ENCODE measurements around the gene TMEM201.

The TMEM201 gene

GRCh38 chr1:9603766-9604753 lies 15.3 kb downstream of the TMEM201 start:
- no peak overlapping the region for H3K4me3 ChIP-seq (ENCODE audit: low read depth in 1 of 2, low read length in 2 of 2)
- peaks cover 26% of the 10 kb centered on the region for H3K36me3 ChIP-seq (ENCODE audit: insufficient read depth, low read length)
- no peak overlapping the region for H3K27ac ChIP-seq (ENCODE audit: low read depth, low read length)
- H3K4me1 ChIP-seq (ENCODE audit: insufficient read depth, low read length), result no peaks in the 10 kb centered on the region
- H3K9ac ChIP-seq (ENCODE audit: low read length), result no peak overlapping the region
- H3K9me3 ChIP-seq (ENCODE audit: low read length), result no peaks in the 10 kb centered on the region
- H3K27me3 ChIP-seq (ENCODE audit: control insufficient read depth in 1 of 2, insufficient read depth in 2 of 2, low read length in 2 of 2), result no peaks in the 10 kb centered on the region

- Histone ChIP-seq H3K27ac (ENCODE audit: low read depth, low read length) (no peak overlapping the region), H3K4me1 (ENCODE audit: insufficient read depth, low read length) (no peaks in the 10 kb centered on the region), H3K9ac (ENCODE audit: low read length) (no peak overlapping the region), H3K27me3 (ENCODE audit: control insufficient read depth in 1 of 2, insufficient read depth in 2 of 2, low read length in 2 of 2) (no peaks in the 10 kb centered on the region), H3K36me3 (ENCODE audit: insufficient read depth, low read length) (peaks cover 30% of the 10 kb centered on the region), H3K9me3 (ENCODE audit: low read length) (no peaks in the 10 kb centered on the region), H3K4me3 (ENCODE audit: low read depth in 1 of 2, low read length in 2 of 2) (no peak overlapping the region)
Measured at GRCh38 chr1:9604836-9605235, 16.1 kb downstream of the TMEM201 start.

GRCh38 chr1:9605946-9606455 lies 17.3 kb downstream of the TMEM201 start:
- Histone ChIP-seq H3K36me3 (ENCODE audit: insufficient read depth, low read length) (peaks cover 25% of the 10 kb centered on the region), H3K9me3 (ENCODE audit: low read length) (no peaks in the 10 kb centered on the region), H3K27me3 (ENCODE audit: control insufficient read depth in 1 of 2, insufficient read depth in 2 of 2, low read length in 2 of 2) (no peaks in the 10 kb centered on the region), H3K4me1 (ENCODE audit: insufficient read depth, low read length) (no peaks in the 10 kb centered on the region), H3K9ac (ENCODE audit: low read length) (no peak overlapping the region), H3K27ac (ENCODE audit: low read depth, low read length) (no peak overlapping the region), H3K4me3 (ENCODE audit: low read depth in 1 of 2, low read length in 2 of 2) (no peak overlapping the region)

GRCh38 chr1:9606458-9606857 lies 17.7 kb downstream of the TMEM201 start:
- Histone ChIP-seq H3K9ac (ENCODE audit: low read length) (no peak overlapping the region), H3K36me3 (ENCODE audit: insufficient read depth, low read length) (peaks cover 20% of the 10 kb centered on the region), H3K27me3 (ENCODE audit: control insufficient read depth in 1 of 2, insufficient read depth in 2 of 2, low read length in 2 of 2) (no peaks in the 10 kb centered on the region), H3K27ac (ENCODE audit: low read depth, low read length) (no peak overlapping the region), H3K4me3 (ENCODE audit: low read depth in 1 of 2, low read length in 2 of 2) (no peak overlapping the region), H3K4me1 (ENCODE audit: insufficient read depth, low read length) (no peaks in the 10 kb centered on the region), H3K9me3 (ENCODE audit: low read length) (no peaks in the 10 kb centered on the region)

GRCh38 chr1:9606948-9607347 lies 18.2 kb downstream of the TMEM201 start:
- Histone ChIP-seq H3K27me3 (ENCODE audit: control insufficient read depth in 1 of 2, insufficient read depth in 2 of 2, low read length in 2 of 2) (no peaks in the 10 kb centered on the region), H3K4me3 (ENCODE audit: low read depth in 1 of 2, low read length in 2 of 2) (no peak overlapping the region), H3K9ac (ENCODE audit: low read length) (no peak overlapping the region), H3K36me3 (ENCODE audit: insufficient read depth, low read length) (peaks cover 15% of the 10 kb centered on the region), H3K9me3 (ENCODE audit: low read length) (no peaks in the 10 kb centered on the region), H3K4me1 (ENCODE audit: insufficient read depth, low read length) (no peaks in the 10 kb centered on the region), H3K27ac (ENCODE audit: low read depth, low read length) (no peak overlapping the region)

GRCh38 chr1:9607352-9607751 lies 18.6 kb downstream of the TMEM201 start:
- no peak overlapping the region for H3K9ac ChIP-seq (ENCODE audit: low read length)
- no peaks in the 10 kb centered on the region for H3K4me1 ChIP-seq (ENCODE audit: insufficient read depth, low read length)
- H3K4me3 ChIP-seq (ENCODE audit: low read depth in 1 of 2, low read length in 2 of 2), result no peak overlapping the region
- H3K9me3 ChIP-seq (ENCODE audit: low read length), result no peaks in the 10 kb centered on the region
- H3K27ac ChIP-seq (ENCODE audit: low read depth, low read length), result no peak overlapping the region
- peaks cover 15% of the 10 kb centered on the region for H3K36me3 ChIP-seq (ENCODE audit: insufficient read depth, low read length)
- H3K27me3 ChIP-seq (ENCODE audit: control insufficient read depth in 1 of 2, insufficient read depth in 2 of 2, low read length in 2 of 2), result no peaks in the 10 kb centered on the region

GRCh38 chr1:9609998-9610397 lies 21.3 kb downstream of the TMEM201 start:
- Histone ChIP-seq H3K36me3 (ENCODE audit: insufficient read depth, low read length) (peaks cover 14% of the 10 kb centered on the region), H3K27me3 (ENCODE audit: control insufficient read depth in 1 of 2, insufficient read depth in 2 of 2, low read length in 2 of 2) (no peaks in the 10 kb centered on the region), H3K4me3 (ENCODE audit: low read depth in 1 of 2, low read length in 2 of 2) (no peak overlapping the region), H3K9me3 (ENCODE audit: low read length) (no peaks in the 10 kb centered on the region), H3K27ac (ENCODE audit: low read depth, low read length) (no peak overlapping the region), H3K9ac (ENCODE audit: low read length) (no peak overlapping the region), H3K4me1 (ENCODE audit: insufficient read depth, low read length) (no peaks in the 10 kb centered on the region)

GRCh38 chr1:9610548-9610947 lies 21.8 kb downstream of the TMEM201 start:
- Histone ChIP-seq H3K4me3 (ENCODE audit: low read depth in 1 of 2, low read length in 2 of 2) (no peak overlapping the region), H3K9me3 (ENCODE audit: low read length) (no peaks in the 10 kb centered on the region), H3K4me1 (ENCODE audit: insufficient read depth, low read length) (no peaks in the 10 kb centered on the region), H3K27me3 (ENCODE audit: control insufficient read depth in 1 of 2, insufficient read depth in 2 of 2, low read length in 2 of 2) (no peaks in the 10 kb centered on the region), H3K9ac (ENCODE audit: low read length) (no peak overlapping the region), H3K27ac (ENCODE audit: low read depth, low read length) (no peak overlapping the region), H3K36me3 (ENCODE audit: insufficient read depth, low read length) (peaks cover 14% of the 10 kb centered on the region)

GRCh38 chr1:9611716-9612115 lies 23.0 kb downstream of the TMEM201 start:
- peaks cover 14% of the 10 kb centered on the region for H3K36me3 ChIP-seq (ENCODE audit: insufficient read depth, low read length)
- no peaks in the 10 kb centered on the region for H3K4me1 ChIP-seq (ENCODE audit: insufficient read depth, low read length)
- no peaks in the 10 kb centered on the region for H3K9me3 ChIP-seq (ENCODE audit: low read length)
- no peak overlapping the region for H3K9ac ChIP-seq (ENCODE audit: low read length)
- no peak overlapping the region for H3K4me3 ChIP-seq (ENCODE audit: low read depth in 1 of 2, low read length in 2 of 2)
- no peaks in the 10 kb centered on the region for H3K27me3 ChIP-seq (ENCODE audit: control insufficient read depth in 1 of 2, insufficient read depth in 2 of 2, low read length in 2 of 2)
- H3K27ac ChIP-seq (ENCODE audit: low read depth, low read length), result no peak overlapping the region

- H3K36me3 ChIP-seq (ENCODE audit: insufficient read depth, low read length), result peaks cover 14% of the 10 kb centered on the region
- H3K27ac ChIP-seq (ENCODE audit: low read depth, low read length), result no peak overlapping the region
- no peaks in the 10 kb centered on the region for H3K4me1 ChIP-seq (ENCODE audit: insufficient read depth, low read length)
- H3K27me3 ChIP-seq (ENCODE audit: control insufficient read depth in 1 of 2, insufficient read depth in 2 of 2, low read length in 2 of 2), result no peaks in the 10 kb centered on the region
- H3K9ac ChIP-seq (ENCODE audit: low read length), result no peak overlapping the region
- H3K9me3 ChIP-seq (ENCODE audit: low read length), result no peaks in the 10 kb centered on the region
- no peak overlapping the region for H3K4me3 ChIP-seq (ENCODE audit: low read depth in 1 of 2, low read length in 2 of 2)
Measured at GRCh38 chr1:9612162-9612845, 23.6 kb downstream of the TMEM201 start.

GRCh38 chr1:9612871-9613624 lies 24.3 kb downstream of the TMEM201 start:
- no peaks in the 10 kb centered on the region for H3K9me3 ChIP-seq (ENCODE audit: low read length)
- H3K36me3 ChIP-seq (ENCODE audit: insufficient read depth, low read length), result peaks cover 14% of the 10 kb centered on the region
- H3K27ac ChIP-seq (ENCODE audit: low read depth, low read length), result no peak overlapping the region
- H3K4me1 ChIP-seq (ENCODE audit: insufficient read depth, low read length), result no peaks in the 10 kb centered on the region
- H3K9ac ChIP-seq (ENCODE audit: low read length), result no peak overlapping the region
- no peak overlapping the region for H3K4me3 ChIP-seq (ENCODE audit: low read depth in 1 of 2, low read length in 2 of 2)
- peaks cover 0 to 4% of the 10 kb centered on the region in 2 donors for H3K27me3 ChIP-seq (ENCODE audit: control insufficient read depth in 1 of 2, insufficient read depth in 2 of 2, low read length in 2 of 2)
